AG10803 (cell line): ENCODE data around the gene EIF4EBP2.

ENCODE experiments used
- DNase-seq: peaks from one replicate; pipeline ENCODE4 v3.0.0; 2010; ENCODE audit warnings: low read depth
- H3K4me3 ChIP-seq: 2 replicates; pipeline ENCODE4 v1.5.1; 2011; ENCODE audit warnings: mild to moderate bottlenecking, low read length, control low read depth
- CTCF ChIP-seq: conservative IDR thresholded peaks from 2 replicates; pipeline ENCODE4 v1.5.1; 2011; ENCODE audit warnings: mild to moderate bottlenecking, low read length, control low read depth, inconsistent platforms

The EIF4EBP2 gene

GRCh38 chr10:70368774-70369482, 35.0 kb upstream of the EIF4EBP2 start:
- H3K4me3 ChIP-seq: no peak overlapping the region
- DNase-seq: no peak
- TF ChIP-seq CTCF: no peak

- no peak for DNase-seq
- H3K4me3 ChIP-seq: no peak overlapping the region
- TF ChIP-seq CTCF: no peak
Observed at GRCh38 chr10:70369498-70370018, 34.4 kb upstream of the EIF4EBP2 start.

- TF ChIP-seq CTCF: no peak
- no peak overlapping the region for H3K4me3 ChIP-seq
- no peak for DNase-seq
Observed at GRCh38 chr10:70370766-70371165, 33.2 kb upstream of the EIF4EBP2 start.

GRCh38 chr10:70371846-70372245, 32.1 kb upstream of the EIF4EBP2 start:
- H3K4me3 ChIP-seq: no peak overlapping the region
- DNase-seq: no peak
- no peak for TF ChIP-seq CTCF

- DNase-seq: peak; percentile 18
- no peak overlapping the region for H3K4me3 ChIP-seq
- no peak for TF ChIP-seq CTCF
Observed at GRCh38 chr10:70374775-70375614, 28.9 kb upstream of the EIF4EBP2 start.

- no peak for TF ChIP-seq CTCF
- H3K4me3 ChIP-seq: no peak overlapping the region
- no peak for DNase-seq
Observed at GRCh38 chr10:70376436-70377378, 27.2 kb upstream of the EIF4EBP2 start.
